ENCODE results near the gene THRAP3. TPM values are rescaled to one million over a fixed set of nuclear protein-coding genes. Genes with fewer than 3 reads are reported as not detected.

THRAP3 gene
- total and polyA plus RNA-seq, 2 experiments from 2014 or later, result 127 to 161 TPM

- TF ChIP-seq, protein P1, sequence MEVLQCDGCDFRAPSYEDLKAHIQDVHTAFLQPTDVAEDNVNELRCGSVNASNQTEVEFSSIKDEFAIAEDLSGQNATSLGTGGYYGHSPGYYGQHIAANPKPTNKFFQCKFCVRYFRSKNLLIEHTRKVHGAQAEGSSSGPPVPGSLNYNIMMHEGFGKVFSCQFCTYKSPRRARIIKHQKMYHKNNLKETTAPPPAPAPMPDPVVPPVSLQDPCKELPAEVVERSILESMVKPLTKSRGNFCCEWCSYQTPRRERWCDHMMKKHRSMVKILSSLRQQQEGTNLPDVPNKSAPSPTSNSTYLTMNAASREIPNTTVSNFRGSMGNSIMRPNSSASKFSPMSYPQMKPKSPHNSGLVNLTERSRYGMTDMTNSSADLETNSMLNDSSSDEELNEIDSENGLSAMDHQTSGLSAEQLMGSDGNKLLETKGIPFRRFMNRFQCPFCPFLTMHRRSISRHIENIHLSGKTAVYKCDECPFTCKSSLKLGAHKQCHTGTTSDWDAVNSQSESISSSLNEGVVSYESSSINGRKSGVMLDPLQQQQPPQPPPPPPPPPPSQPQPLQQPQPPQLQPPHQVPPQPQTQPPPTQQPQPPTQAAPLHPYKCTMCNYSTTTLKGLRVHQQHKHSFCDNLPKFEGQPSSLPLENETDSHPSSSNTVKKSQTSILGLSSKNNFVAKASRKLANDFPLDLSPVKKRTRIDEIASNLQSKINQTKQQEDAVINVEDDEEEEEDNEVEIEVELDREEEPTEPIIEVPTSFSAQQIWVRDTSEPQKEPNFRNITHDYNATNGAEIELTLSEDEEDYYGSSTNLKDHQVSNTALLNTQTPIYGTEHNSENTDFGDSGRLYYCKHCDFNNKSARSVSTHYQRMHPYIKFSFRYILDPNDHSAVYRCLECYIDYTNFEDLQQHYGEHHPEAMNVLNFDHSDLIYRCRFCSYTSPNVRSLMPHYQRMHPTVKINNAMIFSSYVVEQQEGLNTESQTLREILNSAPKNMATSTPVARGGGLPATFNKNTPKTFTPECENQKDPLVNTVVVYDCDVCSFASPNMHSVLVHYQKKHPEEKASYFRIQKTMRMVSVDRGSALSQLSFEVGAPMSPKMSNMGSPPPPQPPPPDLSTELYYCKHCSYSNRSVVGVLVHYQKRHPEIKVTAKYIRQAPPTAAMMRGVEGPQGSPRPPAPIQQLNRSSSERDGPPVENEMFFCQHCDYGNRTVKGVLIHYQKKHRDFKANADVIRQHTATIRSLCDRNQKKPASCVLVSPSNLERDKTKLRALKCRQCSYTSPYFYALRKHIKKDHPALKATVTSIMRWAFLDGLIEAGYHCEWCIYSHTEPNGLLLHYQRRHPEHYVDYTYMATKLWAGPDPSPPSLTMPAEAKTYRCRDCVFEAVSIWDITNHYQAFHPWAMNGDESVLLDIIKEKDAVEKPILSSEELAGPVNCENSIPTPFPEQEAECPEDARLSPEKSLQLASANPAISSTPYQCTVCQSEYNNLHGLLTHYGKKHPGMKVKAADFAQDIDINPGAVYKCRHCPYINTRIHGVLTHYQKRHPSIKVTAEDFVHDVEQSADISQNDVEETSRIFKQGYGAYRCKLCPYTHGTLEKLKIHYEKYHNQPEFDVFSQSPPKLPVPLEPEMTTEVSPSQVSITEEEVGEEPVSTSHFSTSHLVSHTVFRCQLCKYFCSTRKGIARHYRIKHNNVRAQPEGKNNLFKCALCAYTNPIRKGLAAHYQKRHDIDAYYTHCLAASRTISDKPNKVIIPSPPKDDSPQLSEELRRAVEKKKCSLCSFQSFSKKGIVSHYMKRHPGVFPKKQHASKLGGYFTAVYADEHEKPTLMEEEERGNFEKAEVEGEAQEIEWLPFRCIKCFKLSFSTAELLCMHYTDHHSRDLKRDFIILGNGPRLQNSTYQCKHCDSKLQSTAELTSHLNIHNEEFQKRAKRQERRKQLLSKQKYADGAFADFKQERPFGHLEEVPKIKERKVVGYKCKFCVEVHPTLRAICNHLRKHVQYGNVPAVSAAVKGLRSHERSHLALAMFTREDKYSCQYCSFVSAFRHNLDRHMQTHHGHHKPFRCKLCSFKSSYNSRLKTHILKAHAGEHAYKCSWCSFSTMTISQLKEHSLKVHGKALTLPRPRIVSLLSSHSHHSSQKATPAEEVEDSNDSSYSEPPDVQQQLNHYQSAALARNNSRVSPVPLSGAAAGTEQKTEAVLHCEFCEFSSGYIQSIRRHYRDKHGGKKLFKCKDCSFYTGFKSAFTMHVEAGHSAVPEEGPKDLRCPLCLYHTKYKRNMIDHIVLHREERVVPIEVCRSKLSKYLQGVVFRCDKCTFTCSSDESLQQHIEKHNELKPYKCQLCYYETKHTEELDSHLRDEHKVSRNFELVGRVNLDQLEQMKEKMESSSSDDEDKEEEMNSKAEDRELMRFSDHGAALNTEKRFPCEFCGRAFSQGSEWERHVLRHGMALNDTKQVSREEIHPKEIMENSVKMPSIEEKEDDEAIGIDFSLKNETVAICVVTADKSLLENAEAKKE (CRISPR knock-in tag; IDR thresholded peaks at IDR 0.05), result no peak
- TF ChIP-seq, protein P2, sequence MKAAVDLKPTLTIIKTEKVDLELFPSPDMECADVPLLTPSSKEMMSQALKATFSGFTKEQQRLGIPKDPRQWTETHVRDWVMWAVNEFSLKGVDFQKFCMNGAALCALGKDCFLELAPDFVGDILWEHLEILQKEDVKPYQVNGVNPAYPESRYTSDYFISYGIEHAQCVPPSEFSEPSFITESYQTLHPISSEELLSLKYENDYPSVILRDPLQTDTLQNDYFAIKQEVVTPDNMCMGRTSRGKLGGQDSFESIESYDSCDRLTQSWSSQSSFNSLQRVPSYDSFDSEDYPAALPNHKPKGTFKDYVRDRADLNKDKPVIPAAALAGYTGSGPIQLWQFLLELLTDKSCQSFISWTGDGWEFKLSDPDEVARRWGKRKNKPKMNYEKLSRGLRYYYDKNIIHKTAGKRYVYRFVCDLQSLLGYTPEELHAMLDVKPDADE (IDR thresholded peaks at IDR 0.05), result no peak
- TF ChIP-seq POLR2AphosphoS5 (IDR thresholded peaks at IDR 0.05; ENCODE audit: low read depth), result no peak
- TF ChIP-seq EZH2phosphoT487 (IDR thresholded peaks at IDR 0.05; ENCODE audit: unreplicated experiment), result no peak
- TF ChIP-seq STAT1 (IDR thresholded peaks at IDR 0.05; ENCODE audit: unreplicated experiment), result no peak
- no peak for TF ChIP-seq JUNB (IDR thresholded peaks at IDR 0.05; ENCODE audit: unreplicated experiment)
- TF ChIP-seq, protein P3, sequence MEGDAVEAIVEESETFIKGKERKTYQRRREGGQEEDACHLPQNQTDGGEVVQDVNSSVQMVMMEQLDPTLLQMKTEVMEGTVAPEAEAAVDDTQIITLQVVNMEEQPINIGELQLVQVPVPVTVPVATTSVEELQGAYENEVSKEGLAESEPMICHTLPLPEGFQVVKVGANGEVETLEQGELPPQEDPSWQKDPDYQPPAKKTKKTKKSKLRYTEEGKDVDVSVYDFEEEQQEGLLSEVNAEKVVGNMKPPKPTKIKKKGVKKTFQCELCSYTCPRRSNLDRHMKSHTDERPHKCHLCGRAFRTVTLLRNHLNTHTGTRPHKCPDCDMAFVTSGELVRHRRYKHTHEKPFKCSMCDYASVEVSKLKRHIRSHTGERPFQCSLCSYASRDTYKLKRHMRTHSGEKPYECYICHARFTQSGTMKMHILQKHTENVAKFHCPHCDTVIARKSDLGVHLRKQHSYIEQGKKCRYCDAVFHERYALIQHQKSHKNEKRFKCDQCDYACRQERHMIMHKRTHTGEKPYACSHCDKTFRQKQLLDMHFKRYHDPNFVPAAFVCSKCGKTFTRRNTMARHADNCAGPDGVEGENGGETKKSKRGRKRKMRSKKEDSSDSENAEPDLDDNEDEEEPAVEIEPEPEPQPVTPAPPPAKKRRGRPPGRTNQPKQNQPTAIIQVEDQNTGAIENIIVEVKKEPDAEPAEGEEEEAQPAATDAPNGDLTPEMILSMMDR (conservative IDR thresholded peaks at IDR 0.05; ENCODE audit: low read depth in 2 of 2), result no peak
- TF ChIP-seq ZNF114 (CRISPR knock-in tag; IDR thresholded peaks at IDR 0.05), result no peak
Observed at GRCh38 chr1:36343651-36344394, 119.6 kb downstream of the THRAP3 start (continued).
